Measurements from ENCODE around the gene PHACTR3.

DNA sequence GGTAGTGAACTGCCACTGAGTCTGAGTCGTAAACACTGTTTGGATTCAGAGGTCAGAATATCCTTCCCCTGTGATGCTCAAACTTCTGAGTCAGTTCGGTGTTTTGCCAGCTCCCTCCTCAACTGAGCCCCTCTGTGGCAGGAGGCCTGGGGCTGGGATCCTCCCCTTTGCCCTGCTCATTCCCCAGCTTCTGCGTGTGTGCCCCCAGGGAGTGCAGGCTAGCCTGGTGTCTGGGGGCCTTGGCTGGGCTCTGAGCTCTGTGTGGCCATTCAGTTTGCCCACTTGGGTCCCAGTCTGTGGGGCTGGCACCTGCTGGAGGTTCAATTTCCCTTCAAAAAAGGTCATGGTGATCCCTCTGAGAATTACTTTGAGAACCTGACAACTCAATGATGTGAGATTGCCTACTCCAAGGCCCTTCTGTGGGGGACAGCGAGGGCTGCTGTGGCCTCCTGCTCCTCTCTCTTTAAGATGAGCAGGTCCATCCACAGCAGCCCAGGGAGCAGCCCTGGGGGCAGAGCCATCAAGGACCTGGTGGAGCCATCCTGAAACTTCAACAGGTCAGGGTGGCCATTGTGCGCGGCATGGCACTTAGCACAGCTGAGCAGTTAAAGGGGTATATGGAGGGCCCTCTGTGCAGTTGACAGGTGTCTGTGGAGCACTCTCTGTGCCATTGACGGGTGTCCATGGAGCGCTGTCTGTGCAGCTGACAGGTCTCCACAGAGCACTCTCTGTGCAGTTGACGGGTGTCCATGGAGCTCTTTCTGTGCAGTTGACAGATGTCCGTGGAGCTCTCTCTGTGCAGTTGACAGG, 181.9 kb downstream of the PHACTR3 start:
- TF ChIP-seq, protein P1, sequence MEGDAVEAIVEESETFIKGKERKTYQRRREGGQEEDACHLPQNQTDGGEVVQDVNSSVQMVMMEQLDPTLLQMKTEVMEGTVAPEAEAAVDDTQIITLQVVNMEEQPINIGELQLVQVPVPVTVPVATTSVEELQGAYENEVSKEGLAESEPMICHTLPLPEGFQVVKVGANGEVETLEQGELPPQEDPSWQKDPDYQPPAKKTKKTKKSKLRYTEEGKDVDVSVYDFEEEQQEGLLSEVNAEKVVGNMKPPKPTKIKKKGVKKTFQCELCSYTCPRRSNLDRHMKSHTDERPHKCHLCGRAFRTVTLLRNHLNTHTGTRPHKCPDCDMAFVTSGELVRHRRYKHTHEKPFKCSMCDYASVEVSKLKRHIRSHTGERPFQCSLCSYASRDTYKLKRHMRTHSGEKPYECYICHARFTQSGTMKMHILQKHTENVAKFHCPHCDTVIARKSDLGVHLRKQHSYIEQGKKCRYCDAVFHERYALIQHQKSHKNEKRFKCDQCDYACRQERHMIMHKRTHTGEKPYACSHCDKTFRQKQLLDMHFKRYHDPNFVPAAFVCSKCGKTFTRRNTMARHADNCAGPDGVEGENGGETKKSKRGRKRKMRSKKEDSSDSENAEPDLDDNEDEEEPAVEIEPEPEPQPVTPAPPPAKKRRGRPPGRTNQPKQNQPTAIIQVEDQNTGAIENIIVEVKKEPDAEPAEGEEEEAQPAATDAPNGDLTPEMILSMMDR (optimal IDR thresholded peaks at IDR 0.05 in 1 of 3, IDR thresholded peaks at IDR 0.05 in 1 of 3, conservative IDR thresholded peaks at IDR 0.05 in 1 of 3; ENCODE audit: extremely low read depth in 1 of 3, insufficient read depth in 2 of 3, low read length in 3 of 3) = no peak
- TF ChIP-seq EZH2 (IDR thresholded peaks at IDR 0.05; ENCODE audit: low read length) = no peak
